Psoas muscle (tissue), 8 donors: ENCODE measurements around the gene PPDPF. TPM values are rescaled to one million over a fixed set of nuclear protein-coding genes. Genes with fewer than 3 reads are reported as not detected.

Experiments
- ATAC-seq, 4 donors: fragments of 200-7000 bp; cut with Tn5 transposase; one replicate each; pipeline ENCODE4 v1.9.1; 2020; ENCODE audit warnings: moderate library complexity in 3 of 4, mild to moderate bottlenecking in 2 of 4
- DNase-seq, 2 donors: peaks; one replicate each; pipeline ENCODE4 v3.0.0-alpha.2; 2020
- H3K27ac ChIP-seq: fragments of 200-600 bp; one replicate; pipeline ENCODE4 v1.8.0; 2022
- H3K27me3 ChIP-seq, 3 donors: fragments of 200-600 bp in 1 of 3; one replicate each; pipeline versions ENCODE4 v1.6.1 to v1.8.0; 2013 to 2022; ENCODE audit warnings: low read length in 2 of 3, mild to moderate bottlenecking in 2 of 3, moderate library complexity in 1 of 3; ENCODE audit not compliant: insufficient read depth in 3 of 3
- H3K36me3 ChIP-seq, 2 donors: fragments of 200-600 bp in 1 of 2; one replicate each; pipeline versions ENCODE4 v1.6.1 to v1.8.0; 2013 to 2022; ENCODE audit warnings: low read depth in 1 of 2, mild to moderate bottlenecking in 1 of 2, moderate library complexity in 1 of 2; ENCODE audit not compliant: insufficient read depth in 1 of 2
- H3K4me1 ChIP-seq: fragments of 200-600 bp; one replicate; pipeline ENCODE4 v1.8.0; 2022
- H3K4me3 ChIP-seq: fragments of 200-600 bp; one replicate; pipeline ENCODE4 v1.8.0; 2022; ENCODE audit warnings: mild to moderate bottlenecking
- H3K9me3 ChIP-seq: fragments of 200-600 bp; one replicate; pipeline ENCODE4 v1.8.0; 2022
- CTCF ChIP-seq: fragments of 200-600 bp; IDR thresholded peaks from one replicate; pipeline ENCODE4 v1.8.0; 2022; ENCODE audit warnings: antibody characterized with exemption
- WGBS, 3 donors: extraction: QIAGEN DNeasy Blood & Tissue Kit; methylation state at CpG; one replicate each; pipeline versions ENCODE4 v1.1.6 to v1.1.7; 2013; 5-methylcytosine and 5-hydroxymethylcytosine counted together
- intact Hi-C, 2 donors: fragments of 100-400 bp; cut with DNase I; formaldehyde crosslinking; loops; one replicate each; pipeline versions ENCODE4 v1.11.0 to v1.14.2; 2022
- polyA plus RNA-seq, 3 donors: library from polyadenylated mRNA; stranded (reverse); fragments of 200-250 nt; gene quantifications; one replicate each; pipeline ENCODE4 v1.2.3, GENCODE V29; 2013
- total RNA-seq, 4 donors: library from RNA; stranded (reverse); fragmentation: NEBNext Ultra II Directional in 2 of 4; extraction: Animal tissue kit (Norgen Biotek cat#: 25700) in 2 of 4; gene quantifications; one replicate each; pipeline versions ENCODE4 v1.2.1 to v1.2.4, GENCODE V29; 2021 to 2023
- donor health status: healthy with polysubstance abuse.
- donor health status: DM: no; HTN: no; CAD: no; lungs with moderate emphysema.
- donor health status: Bipolar disorder and iron deficiency.
- donor health status: healthy.
- donor health status: DM: yes; HTN: yes; CAD: no.
- donor health status: DM: no; HTN: no; CAD: no.
- donor health status: DM: no; HTN: no; CAD: no.
- donor health status: DM: yes; HTN: yes; CAD: no.

Gene PPDPF
- total and polyA plus RNA-seq, 7 donors: 130 to 198 (median 153) TPM

GRCh38 chr20:63561624-63562396 is 41.2 kb downstream of the PPDPF start:
- no peak for TF ChIP-seq CTCF
- DNase-seq (no peak), ATAC-seq (no peak)
- H3K27ac ChIP-seq: no peak overlapping the region
- H3K4me3 ChIP-seq: no peak overlapping the region
- no peaks in the 10 kb centered on the region for H3K9me3 ChIP-seq
- 84 to 89% (median 85%) methylated on average over 32 to 36 of the region's 36 CpGs for WGBS, 3 donors
- no peaks in the 10 kb centered on the region for H3K27me3 ChIP-seq
- H3K4me1 ChIP-seq: no peaks in the 10 kb centered on the region
- intact Hi-C loops: no loop called here
- H3K36me3 ChIP-seq: peaks cover 0 to 18% of the 10 kb centered on the region in 2 donors

GRCh38 chr20:63562461-63563224 is 42.1 kb downstream of the PPDPF start:
- Histone ChIP-seq H3K36me3 (peaks cover 0 to 18% of the 10 kb centered on the region in 2 donors), H3K27me3 (no peaks in the 10 kb centered on the region), H3K27ac (no peak overlapping the region), H3K9me3 (no peaks in the 10 kb centered on the region), H3K4me1 (no peaks in the 10 kb centered on the region), H3K4me3 (no peak overlapping the region)
- DNase-seq (no peak), ATAC-seq (no peak)
- intact Hi-C loops: no loop called here
- no peak for TF ChIP-seq CTCF
- WGBS, 3 donors: 91 to 95% (median 92%) methylated on average over 46 to 54 of the region's 54 CpGs

- intact Hi-C loops: no loop called here
- no peak for TF ChIP-seq CTCF
- no peak for ATAC-seq
- Histone ChIP-seq H3K27ac (no peak overlapping the region), H3K36me3 (peaks cover 0 to 18% of the 10 kb centered on the region in 2 donors), H3K27me3 (peaks cover 0 to 5% (median 0%) of the 10 kb centered on the region in 3 donors), H3K4me1 (no peaks in the 10 kb centered on the region), H3K9me3 (no peaks in the 10 kb centered on the region), H3K4me3 (no peak overlapping the region)
- 92 to 94% (median 93%) methylated on average over 43 to 55 of the region's 55 CpGs for WGBS, 3 donors
- DNase-seq: no peak
Measured at GRCh38 chr20:63563225-63563935, 42.8 kb downstream of the PPDPF start.

- no peak overlapping the region for H3K27ac ChIP-seq
- H3K36me3 ChIP-seq: peaks cover 0 to 15% of the 10 kb centered on the region in 2 donors
- no peaks in the 10 kb centered on the region for H3K9me3 ChIP-seq
- no peak for TF ChIP-seq CTCF
- H3K4me3 ChIP-seq: no peak overlapping the region
- DNase-seq: no peak
- 93 to 95% (median 94%) methylated on average over 51 to 62 of the region's 62 CpGs for WGBS, 3 donors
- no peaks in the 10 kb centered on the region for H3K4me1 ChIP-seq
- ATAC-seq: no peak
- intact Hi-C loops: no loop called here
- peaks cover 0 to 10% (median 0%) of the 10 kb centered on the region in 3 donors for H3K27me3 ChIP-seq
Measured at GRCh38 chr20:63564036-63564810, 43.7 kb downstream of the PPDPF start.
